ENCODE results near the gene ZNF860.
"Not testable (repeated sequence)": the region's sequence is repeated elsewhere in the genome, so short reads cannot be mapped to it uniquely, and the experiment has no call there.

The ZNF860 gene

DNA sequence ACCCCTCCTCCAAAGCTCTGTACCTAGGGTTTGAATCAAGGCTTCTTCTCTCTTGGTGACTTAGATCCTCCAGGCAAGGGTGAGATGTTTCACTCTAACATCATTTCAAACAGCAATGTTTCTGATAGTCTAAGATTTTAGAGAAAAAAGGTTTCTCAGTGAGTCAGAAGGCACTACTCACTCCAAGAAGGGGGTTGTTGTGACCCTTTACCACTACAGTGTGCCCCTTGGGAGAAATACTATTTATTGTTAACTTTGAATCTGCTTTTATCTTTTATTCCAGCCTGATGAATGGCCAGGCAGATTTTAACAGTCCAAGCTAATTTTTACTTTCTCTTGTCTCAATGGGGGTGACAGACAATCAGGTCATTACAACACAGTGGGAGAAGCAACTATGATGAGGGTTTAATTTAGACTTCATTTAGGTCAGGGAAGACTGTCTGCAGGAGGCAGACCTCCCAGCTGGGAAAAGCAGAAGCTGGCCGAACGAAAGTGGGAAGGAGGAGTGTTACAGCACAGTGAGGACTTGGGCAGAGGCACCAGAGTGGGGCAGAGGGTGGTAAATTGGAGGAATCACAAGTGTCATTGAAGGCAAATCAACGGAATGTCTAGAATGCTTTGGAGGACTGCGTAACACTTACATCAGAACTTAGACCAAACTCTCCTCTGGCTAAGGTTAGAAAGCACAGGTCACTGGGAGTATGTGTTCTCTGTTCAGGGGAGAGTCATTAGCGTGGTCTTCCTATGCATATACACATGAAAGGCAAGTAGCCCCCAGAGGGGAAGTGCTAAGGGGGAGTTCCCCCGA is 21.2 kb downstream of the ZNF860 start:
- no peak for DNase-seq (ENCODE audit: low spot score)
- no peak for TF ChIP-seq CTCF (IDR thresholded peaks at IDR 0.05; ENCODE audit: borderline replicate concordance, control extremely low read depth, extremely low read depth, insufficient read depth, missing control alignments)
- in situ Hi-C loops (cut with MboI; ENCODE audit: low sequenced_read_pairs, unreplicated experiment), result no loop called here

DNA sequence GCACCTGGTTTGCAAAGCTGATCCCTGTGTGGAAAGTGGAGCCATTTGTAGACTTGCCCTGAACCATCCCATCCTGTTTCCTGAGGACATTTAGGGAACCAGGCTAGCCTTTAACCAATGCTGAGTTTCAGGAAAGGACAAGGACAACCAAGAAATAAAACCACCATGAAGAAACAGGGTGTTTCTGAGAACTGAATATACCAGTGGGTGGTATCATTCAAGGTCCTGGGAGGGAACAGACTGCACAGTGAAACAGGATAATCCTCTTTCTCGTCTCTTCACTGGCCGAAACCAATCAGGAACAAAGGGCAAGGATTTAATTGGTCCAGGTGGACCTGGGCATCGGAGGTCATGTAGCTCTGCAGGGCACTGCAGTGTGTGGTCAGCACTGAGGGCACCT is 21.8 kb downstream of the ZNF860 start:
- in situ Hi-C loops (cut with MboI; ENCODE audit: low sequenced_read_pairs, unreplicated experiment), result no loop called here
- TF ChIP-seq CTCF (IDR thresholded peaks at IDR 0.05; ENCODE audit: borderline replicate concordance, control extremely low read depth, extremely low read depth, insufficient read depth, missing control alignments), result no peak
- DNase-seq (ENCODE audit: low spot score), result no peak

DNA sequence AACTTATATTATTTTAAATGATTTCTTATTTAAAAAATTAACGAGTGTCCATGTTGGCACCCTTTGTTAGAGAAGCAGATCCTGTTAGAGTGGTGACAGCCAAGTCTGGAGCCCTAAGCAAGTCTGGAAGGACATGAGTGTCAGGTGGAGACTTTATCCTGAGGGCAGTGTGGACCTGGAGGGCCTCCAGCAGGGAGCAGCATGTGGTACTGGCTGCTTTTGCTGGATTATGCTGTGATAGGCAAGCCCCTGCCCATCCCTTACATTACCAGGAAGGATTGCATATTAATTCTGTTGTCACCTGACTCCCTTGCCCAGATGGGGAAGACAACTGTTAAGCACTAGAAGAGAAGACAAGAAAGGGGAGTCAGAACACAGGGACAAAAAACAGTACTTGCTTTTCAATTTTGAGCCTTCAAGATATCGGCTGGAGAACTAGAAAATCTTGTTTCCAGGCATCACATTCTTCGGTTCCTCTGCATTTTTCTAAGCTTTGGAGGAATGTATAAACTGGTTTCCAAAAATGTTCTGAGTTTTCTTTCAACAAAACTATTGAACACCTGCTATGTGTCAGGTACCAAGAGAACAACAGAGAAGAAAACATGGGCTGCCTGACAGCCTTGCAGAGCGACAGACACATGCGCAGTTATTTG is 22.7 kb downstream of the ZNF860 start:
- in situ Hi-C loops (cut with MboI; ENCODE audit: low sequenced_read_pairs, unreplicated experiment), result no loop called here
- TF ChIP-seq CTCF (IDR thresholded peaks at IDR 0.05; ENCODE audit: borderline replicate concordance, control extremely low read depth, extremely low read depth, insufficient read depth, missing control alignments), result no peak
- no peak for DNase-seq (ENCODE audit: low spot score)

- DNase-seq (ENCODE audit: low spot score), result no peak
- TF ChIP-seq CTCF (IDR thresholded peaks at IDR 0.05; ENCODE audit: borderline replicate concordance, control extremely low read depth, extremely low read depth, insufficient read depth, missing control alignments), result no peak
- in situ Hi-C loops (cut with MboI; ENCODE audit: low sequenced_read_pairs, unreplicated experiment), result no loop called here
Measured at GRCh38 chr3:32009101-32009500, 27.6 kb downstream of the ZNF860 start.

DNA sequence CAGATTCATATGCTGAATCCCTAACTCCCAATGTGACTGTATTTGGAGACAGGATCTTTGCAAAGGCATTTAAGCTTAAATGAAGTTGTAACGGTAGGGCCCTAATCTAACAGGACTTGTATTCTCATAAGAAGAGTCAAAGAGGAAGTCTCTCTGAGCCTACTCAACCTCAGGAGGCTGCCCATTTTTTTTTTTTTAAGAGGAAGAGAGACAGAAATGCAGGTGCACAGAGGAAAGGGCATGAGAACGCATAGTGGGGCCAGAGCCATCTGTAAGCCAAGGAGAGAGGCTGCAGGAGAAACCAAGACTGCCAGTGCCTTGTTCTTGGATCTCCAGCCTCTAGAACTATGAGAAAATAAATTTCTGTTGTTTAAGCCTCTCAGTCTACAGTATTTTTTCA is 28.4 kb downstream of the ZNF860 start:
- in situ Hi-C loops (cut with MboI; ENCODE audit: low sequenced_read_pairs, unreplicated experiment), result no loop called here
- TF ChIP-seq CTCF (IDR thresholded peaks at IDR 0.05; ENCODE audit: borderline replicate concordance, control extremely low read depth, extremely low read depth, insufficient read depth, missing control alignments), result no peak
- DNase-seq (ENCODE audit: low spot score), result no peak

DNA sequence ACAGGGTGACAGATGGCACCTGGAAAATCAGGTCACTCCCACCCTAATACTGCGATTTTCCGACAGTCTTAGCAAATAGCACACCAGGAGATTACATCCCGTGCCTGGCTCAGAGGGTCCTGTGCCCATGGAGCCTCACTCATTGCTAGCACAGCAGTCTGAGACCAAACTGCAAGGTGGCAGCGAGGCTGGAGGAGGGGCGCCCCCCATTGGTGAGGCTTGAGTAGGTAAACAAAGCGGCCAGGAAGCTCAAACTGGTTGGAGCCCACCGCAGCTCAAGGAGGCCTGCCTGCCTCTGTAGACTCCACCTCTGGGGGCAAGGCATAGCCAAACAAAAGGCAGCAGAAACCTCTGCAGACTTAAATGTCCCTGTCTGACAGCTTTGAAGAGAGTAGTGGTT is 29.1 kb downstream of the ZNF860 start:
- in situ Hi-C loops (cut with MboI; ENCODE audit: low sequenced_read_pairs, unreplicated experiment); DNase-seq (ENCODE audit: low spot score): not testable (repeated sequence)

DNA sequence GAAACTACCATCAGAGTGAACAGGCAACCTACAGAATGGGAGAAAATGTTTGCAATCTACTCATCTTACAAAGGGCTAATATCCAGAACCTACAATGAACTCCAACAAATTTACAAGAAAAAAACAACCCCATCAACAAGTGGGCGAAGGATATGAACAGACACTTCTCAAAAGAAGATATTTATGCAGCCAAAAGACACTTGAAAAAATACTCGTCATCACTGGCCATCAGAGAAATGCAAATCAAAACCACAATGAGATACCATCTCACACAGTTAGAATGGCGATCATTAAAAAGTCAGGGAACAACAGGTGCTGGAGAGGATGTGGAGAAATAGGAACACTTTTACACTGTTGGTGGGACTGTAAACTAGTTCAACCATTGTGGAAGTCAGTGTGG is 34.1 kb downstream of the ZNF860 start:
- in situ Hi-C loops (cut with MboI; ENCODE audit: low sequenced_read_pairs, unreplicated experiment), result not testable (repeated sequence)

More for the DNA sequence above, 34.1 kb downstream of the ZNF860 start:
- DNase-seq (ENCODE audit: low spot score), result not testable (repeated sequence)

Measured in GM13976 (cell line).